ENCODE results near the gene CSF3R.

DNA sequence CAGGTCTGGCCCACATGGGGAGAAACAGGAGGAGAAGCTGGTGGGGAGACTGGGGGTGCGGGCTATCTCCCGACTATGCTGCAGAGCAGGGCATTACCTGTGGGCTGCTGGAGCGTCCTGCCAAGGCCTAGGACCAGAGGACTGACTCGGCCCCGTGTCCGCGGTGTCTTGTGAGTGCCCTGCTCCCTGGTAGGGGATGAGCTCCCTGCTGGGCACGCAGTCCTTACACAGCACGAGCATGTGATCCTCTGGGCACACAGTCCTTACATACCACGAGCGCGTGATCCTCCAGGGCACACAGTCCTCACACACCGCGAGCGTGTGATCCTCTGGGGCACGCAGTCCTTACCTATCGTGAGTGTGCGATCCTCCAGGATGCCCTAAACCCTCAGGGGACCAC, 31.8 kb upstream of the CSF3R start:
- TF ChIP-seq POLR2A (IDR thresholded peaks at IDR 0.05) (no peak), EP300 (IDR thresholded peaks at IDR 0.05) (no peak)
- TF ChIP-seq, protein P1, sequence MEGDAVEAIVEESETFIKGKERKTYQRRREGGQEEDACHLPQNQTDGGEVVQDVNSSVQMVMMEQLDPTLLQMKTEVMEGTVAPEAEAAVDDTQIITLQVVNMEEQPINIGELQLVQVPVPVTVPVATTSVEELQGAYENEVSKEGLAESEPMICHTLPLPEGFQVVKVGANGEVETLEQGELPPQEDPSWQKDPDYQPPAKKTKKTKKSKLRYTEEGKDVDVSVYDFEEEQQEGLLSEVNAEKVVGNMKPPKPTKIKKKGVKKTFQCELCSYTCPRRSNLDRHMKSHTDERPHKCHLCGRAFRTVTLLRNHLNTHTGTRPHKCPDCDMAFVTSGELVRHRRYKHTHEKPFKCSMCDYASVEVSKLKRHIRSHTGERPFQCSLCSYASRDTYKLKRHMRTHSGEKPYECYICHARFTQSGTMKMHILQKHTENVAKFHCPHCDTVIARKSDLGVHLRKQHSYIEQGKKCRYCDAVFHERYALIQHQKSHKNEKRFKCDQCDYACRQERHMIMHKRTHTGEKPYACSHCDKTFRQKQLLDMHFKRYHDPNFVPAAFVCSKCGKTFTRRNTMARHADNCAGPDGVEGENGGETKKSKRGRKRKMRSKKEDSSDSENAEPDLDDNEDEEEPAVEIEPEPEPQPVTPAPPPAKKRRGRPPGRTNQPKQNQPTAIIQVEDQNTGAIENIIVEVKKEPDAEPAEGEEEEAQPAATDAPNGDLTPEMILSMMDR (IDR thresholded peaks at IDR 0.05), result no peak
